ENCODE data around the gene PRDM11.

The PRDM11 gene

DNA sequence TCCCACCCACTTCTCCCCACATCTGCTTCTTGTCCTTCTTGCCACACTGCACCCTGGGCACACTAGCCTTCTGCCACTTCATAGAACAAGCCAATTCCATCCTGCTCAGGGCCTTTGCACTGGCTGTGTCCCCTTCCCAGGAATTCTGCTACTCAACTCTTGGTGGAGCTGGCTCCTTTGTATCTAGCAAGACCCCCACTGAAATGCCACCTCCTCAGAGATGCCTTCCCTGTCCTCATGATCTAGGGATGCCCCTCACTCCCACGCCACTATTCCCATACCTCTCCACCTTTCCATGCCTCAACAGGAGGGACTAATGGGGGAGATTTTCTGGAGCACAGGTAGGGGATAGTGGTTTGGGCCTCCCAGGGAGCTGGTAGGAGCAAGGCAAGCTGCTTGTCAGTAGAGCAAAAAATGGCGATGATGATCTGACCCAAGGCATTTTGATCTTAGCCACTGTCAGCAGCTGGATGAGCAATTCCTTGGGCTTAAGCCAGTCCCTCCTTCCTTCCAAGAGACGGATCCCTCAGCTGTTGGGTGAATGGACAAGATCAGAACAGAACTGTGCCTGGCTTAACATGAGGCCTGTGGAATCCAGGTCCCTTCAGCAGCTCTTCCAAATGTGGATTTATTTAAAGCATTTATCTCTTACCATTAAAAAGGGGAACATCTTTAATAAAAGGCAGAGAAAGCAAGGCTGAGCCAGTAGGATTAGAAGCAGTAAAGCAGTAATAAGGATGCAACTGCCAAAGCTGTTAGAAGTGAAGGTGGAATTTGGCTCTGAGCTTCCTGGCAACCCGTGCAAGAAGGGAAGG lies 4.0 kb upstream of the PRDM11 start:
- no peak for DNase-seq

DNA sequence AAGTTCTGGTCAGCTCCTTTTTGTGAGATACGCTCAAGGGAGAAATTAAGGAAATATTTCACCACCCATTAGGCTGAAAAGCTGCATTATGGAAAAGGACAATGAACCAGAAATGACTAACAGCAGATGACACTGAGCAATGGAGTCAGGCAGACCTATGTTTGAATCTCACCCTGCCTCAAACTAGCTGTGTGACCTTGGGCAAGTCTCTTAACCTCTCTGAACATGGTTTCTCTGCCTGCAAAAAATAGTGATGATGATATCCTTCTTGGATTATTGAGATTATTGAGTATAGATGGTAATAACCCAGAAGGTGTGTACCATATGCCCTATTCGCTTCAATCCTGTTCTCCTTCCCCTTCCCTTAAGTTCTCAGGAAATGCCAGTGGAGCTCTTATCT lies 2.9 kb upstream of the PRDM11 start:
- DNase-seq = no peak

DNA sequence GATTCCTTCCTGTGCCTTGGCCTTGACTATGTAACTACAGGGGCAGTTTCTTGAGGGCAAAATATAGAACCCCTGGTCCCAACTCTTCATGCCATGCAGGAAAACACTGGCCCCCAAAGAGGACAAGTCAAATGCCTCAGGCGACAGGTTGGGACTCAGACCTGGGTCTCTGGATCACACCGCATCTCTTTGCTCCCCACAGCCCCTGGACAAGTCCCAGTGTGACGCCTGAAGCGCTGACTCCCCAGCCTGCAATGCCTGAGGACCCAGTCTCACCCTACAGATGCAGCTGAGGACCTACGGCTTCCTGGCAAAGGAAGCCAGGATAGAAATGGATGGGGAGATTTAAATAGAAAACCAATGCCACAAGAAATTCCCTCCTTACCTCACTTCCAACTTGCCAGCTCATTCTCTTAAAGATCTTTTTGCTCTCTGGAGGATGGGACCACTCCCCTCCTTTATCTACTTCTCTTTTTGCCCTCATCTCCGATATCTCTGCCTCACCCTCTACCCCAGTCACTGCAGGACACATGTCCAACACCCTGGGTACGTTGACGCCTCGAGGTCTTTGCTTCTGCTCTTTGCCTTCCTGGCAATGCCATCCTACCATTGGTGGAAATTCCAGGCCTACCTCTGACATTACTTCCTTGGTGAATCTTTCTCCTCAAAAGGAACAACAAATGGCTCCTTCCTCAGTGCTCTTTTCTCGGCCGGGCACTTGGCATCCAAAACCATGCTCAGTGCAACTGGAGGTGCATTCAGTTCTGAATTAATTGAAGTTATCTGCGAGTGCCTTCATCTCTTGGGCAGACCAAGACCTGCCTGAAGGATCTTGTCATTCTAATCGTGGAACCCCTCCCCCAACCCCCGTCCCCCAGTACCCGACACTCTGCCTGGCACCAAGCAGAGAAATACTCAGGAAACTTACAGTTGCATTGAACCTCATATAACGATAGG lies 2.0 kb upstream of the PRDM11 start:
- no peak for DNase-seq

DNA sequence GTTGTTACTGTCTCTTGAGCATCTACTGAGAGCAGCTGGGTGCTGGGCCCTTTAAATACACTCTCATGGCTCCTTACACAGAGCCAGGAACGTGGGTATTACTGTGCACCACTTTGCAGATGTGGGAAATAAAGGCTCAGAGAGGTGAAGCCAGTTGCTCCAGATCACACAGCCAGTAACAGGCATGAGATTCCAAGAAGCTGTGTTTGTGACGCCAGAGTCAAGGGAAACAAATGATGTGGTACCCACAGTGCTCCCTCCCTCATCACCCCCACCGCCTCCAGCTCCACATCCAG lies 1.4 kb upstream of the PRDM11 start:
- DNase-seq = no peak

DNA sequence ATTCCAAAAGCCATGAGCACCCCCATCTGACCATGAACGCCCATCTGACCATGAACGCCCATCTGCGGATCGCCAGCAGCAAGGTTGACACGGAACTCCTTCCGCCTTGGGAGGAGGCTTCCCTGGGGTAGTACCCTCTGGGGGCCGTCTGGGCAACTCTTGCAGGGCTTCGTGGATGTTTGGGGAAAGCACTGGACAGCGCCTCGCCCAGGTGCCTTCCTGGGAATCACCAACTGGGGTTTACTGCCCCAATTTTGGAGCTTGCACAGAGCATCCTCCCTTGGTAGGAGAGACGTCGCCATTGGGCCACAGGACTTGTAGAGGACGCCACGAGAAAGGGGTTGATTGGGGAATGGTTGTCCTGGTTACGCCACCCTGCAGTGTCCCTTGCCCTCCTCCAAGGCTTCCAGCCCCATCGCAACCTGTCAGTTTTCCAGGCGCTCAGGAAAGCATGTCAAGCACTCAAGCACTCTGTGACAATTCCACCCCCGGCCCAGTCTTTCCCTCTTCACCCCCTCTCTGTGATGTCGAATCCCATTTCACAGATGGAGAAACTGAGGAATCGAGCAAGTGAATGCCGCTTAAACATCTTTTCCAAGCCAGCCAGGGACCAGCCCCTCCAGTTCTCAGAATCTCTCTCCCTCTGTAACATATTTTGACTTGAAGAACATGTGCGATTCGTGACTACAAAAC lies 914 bp upstream of the PRDM11 start:
- DNase-seq = no peak

DNA sequence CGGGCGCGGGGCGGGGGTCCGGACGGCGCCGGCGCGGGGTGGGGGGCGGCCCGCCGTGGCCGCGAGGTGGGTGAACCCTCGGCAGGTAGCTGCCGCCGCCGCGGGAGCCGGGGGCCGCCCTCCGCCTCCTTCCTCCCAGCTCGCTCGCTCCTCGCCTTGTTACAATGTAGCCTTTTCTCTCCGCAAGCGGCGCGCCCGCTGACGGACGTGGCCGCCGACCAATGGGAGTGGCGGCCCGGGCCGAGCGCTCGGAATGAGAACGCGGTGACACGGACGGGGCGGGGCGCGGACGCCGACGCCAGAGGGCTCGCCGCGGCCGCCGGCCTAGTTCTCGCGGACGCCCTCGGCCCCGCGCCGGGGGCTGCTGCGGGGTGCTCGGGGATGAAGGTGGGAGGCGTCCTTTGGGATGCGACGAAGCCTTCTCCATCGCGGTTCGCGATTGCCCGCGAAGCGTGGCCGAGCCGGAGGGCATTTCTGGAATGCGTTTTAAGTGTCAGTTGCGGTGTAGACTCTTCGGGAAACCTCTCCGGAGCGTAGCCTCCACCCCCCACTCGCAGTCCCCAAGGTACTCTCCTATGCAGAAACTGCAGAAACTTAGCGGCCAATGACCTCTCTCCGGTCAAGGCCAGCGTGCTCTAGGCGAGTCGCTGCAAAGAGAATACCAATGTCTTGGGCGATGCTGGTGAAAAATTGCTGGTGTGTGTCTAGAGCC lies 734 bp downstream of the PRDM11 start:
- DNase-seq = peak; percentile 95

DNA sequence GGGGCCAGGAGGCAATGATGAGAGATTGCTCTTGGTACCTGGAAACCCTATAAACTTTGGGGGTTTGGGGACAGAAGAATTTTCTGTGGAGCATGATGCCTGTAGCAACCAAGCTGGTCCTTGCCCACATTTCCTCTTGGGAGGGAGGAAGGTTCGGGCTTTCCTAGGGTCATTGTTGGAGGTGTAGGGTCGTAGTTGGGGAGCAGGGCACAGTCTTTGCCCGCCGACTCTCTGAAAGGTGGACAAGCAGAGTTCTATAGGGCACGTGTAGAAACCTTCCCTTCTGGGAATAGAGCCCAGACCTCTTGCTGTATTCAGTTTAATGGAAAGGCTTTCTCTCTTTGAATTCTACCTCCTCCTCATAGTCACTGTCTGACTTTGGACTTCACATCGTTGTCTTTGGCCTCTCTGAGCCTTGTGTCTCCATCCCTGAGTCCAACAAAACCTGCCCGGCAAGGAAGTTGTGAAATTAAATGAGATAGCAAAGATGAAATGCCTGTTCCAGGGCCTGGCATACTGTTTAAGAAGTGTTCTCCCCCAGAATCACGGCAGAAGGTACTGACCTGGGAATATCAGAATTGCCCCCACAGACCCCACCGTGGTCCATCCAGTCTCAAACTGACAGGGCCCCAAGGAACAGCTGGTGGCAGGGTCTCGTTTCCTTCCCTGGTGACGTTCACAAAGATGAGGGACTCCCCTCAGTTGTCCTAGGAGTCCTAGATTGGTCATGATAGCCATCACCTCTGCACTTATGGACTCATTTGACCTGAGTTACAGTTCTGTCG lies 1.6 kb downstream of the PRDM11 start:
- DNase-seq = no peak

DNA sequence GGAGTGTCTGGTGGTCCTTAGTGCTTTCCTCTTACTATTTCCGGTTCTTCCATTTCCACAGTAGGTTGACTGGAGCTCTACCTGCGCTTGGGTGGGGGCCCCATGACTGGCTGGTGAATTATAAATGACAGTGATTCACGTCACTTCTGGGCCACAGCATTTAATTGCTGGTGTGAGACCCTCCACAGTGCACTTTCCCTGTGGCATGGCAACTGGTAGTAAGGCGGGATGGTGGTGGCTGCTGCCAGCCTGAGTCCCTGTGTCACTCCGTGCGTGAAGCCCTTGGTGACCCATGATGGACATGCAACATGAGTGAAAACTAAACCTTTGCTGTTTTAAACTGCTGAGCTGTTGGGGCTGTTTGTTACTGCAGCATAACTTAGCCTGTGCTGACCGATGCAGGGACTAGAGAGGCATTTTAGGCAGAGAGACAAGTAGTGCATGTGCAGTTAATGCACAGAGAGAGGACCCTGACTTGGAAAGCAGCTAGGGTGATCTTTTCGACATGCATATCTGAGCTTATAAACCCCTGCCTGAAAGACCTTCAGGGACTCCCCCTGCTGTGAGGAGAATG lies 3.1 kb downstream of the PRDM11 start:
- DNase-seq = no peak

DNA sequence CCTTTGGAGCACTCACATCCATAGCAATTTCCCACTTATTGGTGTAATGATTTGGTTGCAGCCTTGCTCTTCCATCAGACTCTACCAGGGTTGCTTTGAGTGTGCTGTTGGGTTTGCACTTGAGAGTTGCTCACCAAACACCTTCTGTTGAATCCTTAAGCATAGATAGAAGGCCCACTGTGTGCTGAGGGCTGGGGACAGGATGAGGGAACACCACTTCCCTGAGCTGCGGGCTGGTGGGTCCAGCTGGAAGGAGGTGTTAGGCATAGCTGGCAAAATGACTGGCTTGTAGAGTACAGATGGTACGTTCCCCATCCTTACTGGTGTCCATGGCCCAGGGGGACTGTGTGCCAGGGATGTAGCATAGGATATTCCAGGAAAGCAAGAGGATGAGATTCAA lies 3.9 kb downstream of the PRDM11 start:
- DNase-seq = no peak

DNA sequence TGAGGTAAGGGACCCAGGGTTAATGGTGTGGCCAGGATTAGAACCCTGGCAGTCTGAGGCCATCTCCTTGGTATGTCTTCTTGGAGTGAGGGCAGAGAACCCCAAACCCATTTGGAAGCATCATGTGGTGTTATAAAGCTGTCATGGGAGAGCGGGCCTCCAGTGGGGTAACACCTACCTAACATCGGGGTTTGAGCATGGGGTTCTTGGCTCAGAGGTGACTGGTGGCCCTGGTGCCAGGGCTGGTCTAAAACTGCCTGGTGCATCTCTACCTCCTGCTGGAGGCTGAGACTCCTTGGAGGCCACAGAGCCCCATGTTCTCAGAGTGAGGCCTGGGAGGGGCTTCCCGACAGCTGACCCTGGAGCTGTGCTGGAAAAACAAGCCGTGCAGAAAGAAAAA lies 4.5 kb downstream of the PRDM11 start:
- no peak for DNase-seq

DNA sequence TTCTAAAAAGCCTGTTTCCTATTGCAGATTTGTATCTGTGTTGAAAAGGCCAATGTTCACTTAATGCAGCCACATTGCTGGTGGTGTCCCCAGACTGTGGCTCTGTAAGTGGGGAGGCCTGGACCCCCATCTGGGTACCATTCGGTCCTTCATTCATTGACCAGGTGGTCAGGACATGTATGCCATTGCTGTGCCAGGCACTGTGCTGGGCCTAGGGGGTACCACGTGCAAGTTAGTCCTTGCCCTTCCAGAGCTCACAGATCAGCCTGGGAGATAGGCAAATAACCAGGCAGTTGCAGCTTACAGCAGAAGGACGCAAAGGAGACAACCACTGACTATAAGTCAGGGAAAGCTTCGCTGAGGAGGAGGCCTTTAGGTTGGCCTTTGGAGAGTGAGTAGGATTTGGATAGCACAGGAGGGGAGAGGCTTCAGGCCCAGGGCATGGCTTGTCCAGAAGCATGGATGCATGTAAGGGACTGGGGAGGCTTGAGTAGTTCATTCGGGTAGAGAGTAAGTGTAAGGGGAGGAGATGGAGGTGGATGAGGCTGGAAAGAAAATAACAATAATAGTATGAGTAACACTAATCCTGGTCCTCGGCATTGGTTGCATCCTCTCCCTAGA lies 5.0 kb downstream of the PRDM11 start:
- no peak for DNase-seq

DNA sequence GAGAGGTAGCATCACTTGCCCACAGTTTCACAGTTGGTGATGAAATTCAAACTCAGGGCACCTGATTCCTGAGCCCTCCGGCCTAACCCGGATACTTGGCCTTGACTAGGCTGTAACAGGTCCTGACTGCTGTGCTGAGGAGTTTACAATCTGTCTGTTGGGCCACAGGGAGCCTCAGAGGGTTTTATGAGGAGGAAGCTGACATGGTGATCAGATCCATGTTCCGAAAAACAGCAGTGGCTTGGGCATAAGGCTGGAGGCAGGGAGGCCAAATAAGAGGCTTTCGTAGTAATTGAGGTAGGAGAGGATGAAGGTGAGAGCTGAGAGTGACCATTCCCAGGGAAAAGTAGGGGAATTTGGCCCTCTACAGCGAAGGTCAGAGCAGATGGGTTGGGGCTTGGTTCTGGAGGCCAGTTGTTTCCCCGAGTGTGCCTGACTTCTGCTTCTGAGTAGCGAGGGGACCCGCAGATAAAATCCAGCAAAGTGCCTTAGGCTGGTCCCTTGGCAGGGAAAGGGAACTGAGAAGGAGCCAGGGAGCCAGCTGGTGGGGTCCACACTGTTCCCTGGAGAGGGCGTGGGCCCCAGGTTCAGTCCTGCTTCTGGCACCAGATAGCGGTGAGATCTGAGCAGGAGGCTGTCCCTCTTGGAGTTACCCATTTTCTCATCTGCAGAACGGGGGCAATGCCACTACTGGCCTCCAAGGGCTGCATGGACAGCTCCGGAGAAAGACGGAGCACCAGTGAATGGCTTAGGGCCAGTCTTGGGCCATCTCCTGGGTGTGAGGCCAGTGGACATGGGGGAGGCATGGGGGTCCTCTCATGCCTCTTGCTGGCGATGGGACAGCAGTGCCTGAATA lies 6.5 kb downstream of the PRDM11 start:
- no peak for DNase-seq

DNA sequence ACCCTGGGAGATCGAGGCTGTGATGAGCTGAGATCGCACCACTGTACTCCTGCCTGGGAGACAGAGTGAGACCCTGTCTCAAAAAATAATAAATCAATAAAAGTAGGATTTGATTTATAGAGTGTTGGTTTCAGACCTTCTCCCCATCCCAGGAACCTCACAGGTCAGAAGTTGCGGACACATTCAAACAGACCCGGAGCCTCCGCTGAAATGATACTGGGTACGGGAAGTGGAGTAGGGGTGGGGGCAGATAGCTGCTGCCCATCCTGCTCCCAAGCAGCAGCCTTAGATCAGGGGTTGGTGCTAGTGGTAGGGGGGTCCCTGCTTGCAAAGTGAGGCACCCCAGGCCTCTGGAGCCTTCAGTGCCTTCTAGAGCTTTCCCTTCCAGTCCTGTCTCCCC lies 7.8 kb downstream of the PRDM11 start:
- no peak for DNase-seq

DNA sequence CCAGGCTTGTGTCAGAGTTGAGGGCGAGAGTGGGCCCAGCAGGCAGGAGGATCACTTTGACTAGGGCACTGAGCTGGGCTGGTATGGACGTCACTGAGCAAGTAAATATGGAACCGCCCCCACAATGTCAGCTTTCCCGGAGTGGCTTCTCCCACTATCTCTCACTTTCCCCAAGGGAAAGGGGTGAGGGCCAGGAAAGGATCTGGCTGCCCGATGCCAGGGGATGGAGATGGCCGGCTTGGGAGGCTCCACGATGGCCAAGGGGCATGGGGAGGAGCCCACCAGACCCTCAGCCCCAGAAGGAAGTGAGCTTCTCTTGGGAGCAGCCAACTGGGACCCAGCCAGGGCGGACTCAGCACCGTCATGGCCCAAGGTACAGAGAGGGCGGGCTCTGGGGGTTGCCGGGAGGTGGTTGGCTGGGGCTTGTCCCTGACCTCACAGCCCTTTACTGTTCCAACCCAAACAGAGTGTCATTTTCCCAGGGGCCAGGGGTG lies 8.7 kb downstream of the PRDM11 start:
- DNase-seq = no peak

DNA sequence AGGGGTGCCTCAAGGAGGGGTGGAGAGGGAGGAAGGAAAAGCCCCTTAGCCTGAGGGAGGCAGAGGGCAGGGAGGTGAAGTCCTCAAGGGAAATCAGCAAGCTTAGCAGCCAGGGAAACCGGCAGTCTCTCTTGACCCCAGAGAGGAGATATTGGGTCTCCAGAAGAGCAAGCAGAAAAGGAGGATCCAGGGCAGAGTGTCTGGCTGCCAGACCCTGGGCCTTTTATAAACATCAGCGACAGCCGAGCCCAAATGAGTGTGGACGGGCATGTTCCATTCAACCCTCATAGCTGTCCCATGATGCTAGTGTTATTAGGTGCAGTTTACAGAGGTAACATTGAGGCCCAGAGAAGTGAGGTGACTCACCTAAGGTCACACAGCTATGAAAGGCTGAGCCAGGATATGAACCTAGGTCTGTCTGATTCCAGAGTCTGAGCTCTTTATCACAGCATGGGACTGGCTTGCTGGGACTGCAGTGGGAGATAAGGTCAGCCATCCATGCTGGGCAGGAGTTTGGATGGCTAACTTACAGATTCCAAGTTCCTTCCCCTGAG lies 9.3 kb downstream of the PRDM11 start:
- DNase-seq = no peak

DNA sequence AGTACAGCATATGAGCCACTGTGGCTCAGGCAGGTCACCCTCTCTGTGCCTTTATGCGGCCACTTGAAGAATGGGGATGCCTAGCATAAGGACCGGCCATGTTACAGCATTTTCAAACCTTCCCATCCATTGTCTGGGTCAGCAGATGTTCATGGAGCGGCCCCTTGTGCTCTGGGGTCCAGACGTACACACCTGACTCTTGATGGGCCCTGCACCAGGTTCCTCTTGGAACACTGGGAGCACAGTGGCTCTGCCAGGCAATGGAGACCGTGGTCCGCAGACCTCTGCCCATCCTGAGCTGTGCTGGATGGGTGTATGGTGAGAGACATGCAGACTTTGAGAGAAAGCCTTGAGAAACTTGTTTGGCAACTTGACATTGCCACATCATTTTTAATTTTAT lies 9.8 kb downstream of the PRDM11 start:
- no peak for DNase-seq

DNA sequence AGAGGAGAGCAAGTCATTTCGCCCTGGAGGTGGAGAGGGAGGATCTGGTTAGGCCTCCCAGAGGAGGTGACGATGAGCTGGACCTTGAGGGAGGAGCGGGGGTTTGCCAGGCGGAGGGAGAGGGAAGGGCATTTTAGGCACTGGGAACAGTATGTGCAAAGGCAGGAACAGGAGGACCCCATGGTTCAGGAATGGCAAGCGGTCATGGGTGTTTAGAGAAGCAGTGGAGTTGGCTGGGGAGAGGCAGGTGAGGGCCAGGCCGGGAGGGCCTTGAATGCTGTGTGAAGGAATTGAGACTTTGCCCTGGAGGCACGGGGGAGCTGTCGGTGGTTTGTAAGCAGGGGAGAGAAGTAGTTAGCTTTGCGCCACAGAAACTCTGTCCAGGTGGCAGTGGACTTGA lies 10.3 kb downstream of the PRDM11 start:
- DNase-seq = no peak

DNA sequence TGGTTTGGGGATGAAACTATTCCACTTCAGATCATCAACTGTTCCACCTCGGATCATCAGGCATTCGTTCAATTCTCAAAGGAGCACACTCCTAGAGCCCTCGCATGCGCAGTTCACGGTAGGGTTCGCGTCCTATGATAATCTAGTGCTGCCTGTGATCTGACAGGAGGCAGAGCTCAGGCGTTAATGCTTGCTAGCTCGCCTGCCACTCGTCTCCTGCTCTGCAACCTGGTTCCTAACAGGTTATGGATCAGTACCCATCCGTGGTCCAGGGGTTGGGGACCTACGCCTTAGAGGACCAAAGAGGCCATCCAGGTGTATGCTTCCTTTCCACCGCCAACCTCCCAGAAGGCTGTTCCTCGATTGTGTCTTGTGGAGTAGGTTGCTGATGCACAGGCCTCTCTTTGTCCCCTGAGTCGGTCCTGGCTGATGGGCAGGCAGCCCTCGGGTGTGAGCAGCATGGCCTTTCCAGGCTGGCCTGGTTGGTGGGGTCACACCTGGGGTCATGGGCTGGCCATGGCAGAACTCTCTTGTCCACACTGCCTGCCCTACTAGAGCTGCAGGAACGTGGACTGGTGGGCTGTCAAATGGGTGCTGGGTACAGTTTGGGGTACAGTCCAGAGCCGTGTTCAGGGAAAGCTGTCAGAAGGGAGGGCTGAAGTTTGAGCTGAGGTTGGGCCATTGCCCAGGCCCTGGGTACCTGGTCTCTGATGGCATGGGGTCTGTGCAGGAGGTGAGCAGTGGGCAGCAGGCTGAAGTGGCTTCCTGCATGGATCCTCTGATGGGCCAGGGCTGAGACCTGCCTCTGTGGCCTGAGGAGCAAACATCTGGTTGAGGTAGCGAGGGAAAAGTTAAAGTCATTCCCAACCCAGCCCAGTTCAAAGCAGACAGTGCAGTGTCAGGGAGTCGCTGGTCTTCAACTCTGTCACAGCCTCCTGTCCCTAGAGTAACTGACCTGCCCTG lies 11.1 kb downstream of the PRDM11 start:
- DNase-seq = no peak
